ENCODE measurements around the gene CRYGS.

Gene CRYGS

GRCh38 chr3:186493525-186494255 lies 50.5 kb downstream of the CRYGS start:
- no peak for DNase-seq (ENCODE audit: low read depth in 3 of 3)

GRCh38 chr3:186492385-186492984 lies 51.7 kb downstream of the CRYGS start:
- no peak for DNase-seq (ENCODE audit: low read depth in 3 of 3)

- no peak for DNase-seq (ENCODE audit: low read depth in 3 of 3)
Measured at GRCh38 chr3:186489507-186489906, 54.7 kb downstream of the CRYGS start.
